PC-9 (cell line): Measurements from ENCODE around the gene ZSCAN30.

ENCODE experiments used
- EZH2 ChIP-seq: fragments of 200-600 bp; sonication (generic); IDR thresholded peaks from 2 replicates; pipeline ENCODE4 v1.8.0; 2017; ENCODE audit warnings: antibody characterized with exemption, low read depth
- TF ChIP-seq, protein P1 (sequence below): fragments of 200-600 bp; sonication (generic); conservative IDR thresholded peaks from 2 replicates; pipeline ENCODE4 v1.6.1; 2017; ENCODE audit warnings: mixed run types, antibody characterized with exemption, mild to moderate bottlenecking, moderate library complexity

- TF ChIP-seq, protein P1, sequence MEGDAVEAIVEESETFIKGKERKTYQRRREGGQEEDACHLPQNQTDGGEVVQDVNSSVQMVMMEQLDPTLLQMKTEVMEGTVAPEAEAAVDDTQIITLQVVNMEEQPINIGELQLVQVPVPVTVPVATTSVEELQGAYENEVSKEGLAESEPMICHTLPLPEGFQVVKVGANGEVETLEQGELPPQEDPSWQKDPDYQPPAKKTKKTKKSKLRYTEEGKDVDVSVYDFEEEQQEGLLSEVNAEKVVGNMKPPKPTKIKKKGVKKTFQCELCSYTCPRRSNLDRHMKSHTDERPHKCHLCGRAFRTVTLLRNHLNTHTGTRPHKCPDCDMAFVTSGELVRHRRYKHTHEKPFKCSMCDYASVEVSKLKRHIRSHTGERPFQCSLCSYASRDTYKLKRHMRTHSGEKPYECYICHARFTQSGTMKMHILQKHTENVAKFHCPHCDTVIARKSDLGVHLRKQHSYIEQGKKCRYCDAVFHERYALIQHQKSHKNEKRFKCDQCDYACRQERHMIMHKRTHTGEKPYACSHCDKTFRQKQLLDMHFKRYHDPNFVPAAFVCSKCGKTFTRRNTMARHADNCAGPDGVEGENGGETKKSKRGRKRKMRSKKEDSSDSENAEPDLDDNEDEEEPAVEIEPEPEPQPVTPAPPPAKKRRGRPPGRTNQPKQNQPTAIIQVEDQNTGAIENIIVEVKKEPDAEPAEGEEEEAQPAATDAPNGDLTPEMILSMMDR: no peak
- no peak for TF ChIP-seq EZH2
These were observed 48.6 kb downstream of the ZSCAN30 start for GRCh38 chr18:35241448-35241804.
